GM12892 (cell line): ENCODE results near the gene WDR53.

Experiments
- POLR2AphosphoS5 ChIP-seq: IDR thresholded peaks from 2 replicates; pipeline ENCODE4 v1.6.1; 2011; ENCODE audit warnings: low read depth, low read length, control low read depth
- TAF1 ChIP-seq: IDR thresholded peaks from 2 replicates; pipeline ENCODE4 v1.6.1; 2011; ENCODE audit warnings: low read depth, mild to moderate bottlenecking, control low read depth, low read length, borderline replicate concordance

DNA sequence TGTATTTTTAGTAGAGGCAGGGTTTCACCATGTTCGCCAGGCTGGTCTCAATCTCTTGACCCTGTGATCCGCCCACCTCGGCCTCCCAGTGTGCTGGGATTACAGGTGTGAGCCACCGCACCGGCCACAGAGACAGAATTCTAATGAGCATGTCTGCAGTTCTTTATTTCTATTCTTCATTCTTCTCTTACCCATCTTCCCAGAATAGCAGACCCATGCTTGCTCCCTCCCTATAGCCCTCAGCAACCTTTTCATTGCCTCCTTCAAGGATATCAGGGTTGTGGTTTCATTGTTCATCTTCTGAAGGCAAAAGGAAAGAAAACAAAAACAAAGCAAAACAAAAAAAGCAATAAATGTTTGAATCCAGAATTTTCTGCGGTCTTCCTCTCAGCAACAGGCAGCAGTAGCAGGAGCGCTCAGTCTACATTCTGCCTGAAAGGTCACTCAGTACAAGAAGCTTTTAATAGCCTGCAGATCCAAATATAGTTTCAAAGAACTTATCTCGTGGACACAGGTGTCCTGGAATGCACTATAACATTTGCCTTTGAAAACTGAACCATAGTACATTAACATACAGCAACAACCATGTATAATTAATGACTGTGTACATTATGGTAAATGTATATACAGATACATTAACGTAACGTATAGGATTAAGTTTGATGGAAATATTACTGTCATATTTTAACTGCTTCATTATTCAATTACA is 53.3 kb downstream of the WDR53 start, which contains the start of gene SMCO1:
- TF ChIP-seq POLR2AphosphoS5 (no peak), TAF1 (no peak)
